Stomach smooth muscle (tissue), 2 donors: Measurements from ENCODE around the gene PJA1.

Source experiments
- H3K27ac ChIP-seq: one replicate; pipeline ENCODE4 v1.7.0; 2013; ENCODE audit warnings: mild to moderate bottlenecking, low read length, inconsistent platforms
- H3K27me3 ChIP-seq, 2 donors: one replicate each; pipeline ENCODE4 v1.7.0; 2013; ENCODE audit warnings: low read length in 2 of 2; ENCODE audit not compliant: insufficient read depth in 2 of 2, control insufficient read depth in 1 of 2
- H3K36me3 ChIP-seq, 2 donors: one replicate each; pipeline ENCODE4 v1.7.0; 2013; ENCODE audit warnings: low read length in 2 of 2; ENCODE audit not compliant: control insufficient read depth in 2 of 2, insufficient read depth in 2 of 2
- H3K4me1 ChIP-seq: one replicate; pipeline ENCODE4 v1.7.0; 2013; ENCODE audit warnings: low read length; ENCODE audit not compliant: control insufficient read depth, insufficient read depth
- H3K4me3 ChIP-seq, 2 donors: one replicate each; pipeline ENCODE4 v1.7.0; 2013; ENCODE audit warnings: low read length in 2 of 2
- H3K9ac ChIP-seq, 2 donors: one replicate each; pipeline ENCODE4 v1.7.0; 2013; ENCODE audit warnings: low read length in 2 of 2, mild to moderate bottlenecking in 1 of 2
- H3K9me3 ChIP-seq, 2 donors: one replicate each; pipeline ENCODE4 v1.7.0; 2013; ENCODE audit warnings: low read length in 2 of 2; ENCODE audit not compliant: control insufficient read depth in 2 of 2
- donor health status: healthy.
- donor health status: Pancreatic carcinoma.

PJA1 gene

DNA sequence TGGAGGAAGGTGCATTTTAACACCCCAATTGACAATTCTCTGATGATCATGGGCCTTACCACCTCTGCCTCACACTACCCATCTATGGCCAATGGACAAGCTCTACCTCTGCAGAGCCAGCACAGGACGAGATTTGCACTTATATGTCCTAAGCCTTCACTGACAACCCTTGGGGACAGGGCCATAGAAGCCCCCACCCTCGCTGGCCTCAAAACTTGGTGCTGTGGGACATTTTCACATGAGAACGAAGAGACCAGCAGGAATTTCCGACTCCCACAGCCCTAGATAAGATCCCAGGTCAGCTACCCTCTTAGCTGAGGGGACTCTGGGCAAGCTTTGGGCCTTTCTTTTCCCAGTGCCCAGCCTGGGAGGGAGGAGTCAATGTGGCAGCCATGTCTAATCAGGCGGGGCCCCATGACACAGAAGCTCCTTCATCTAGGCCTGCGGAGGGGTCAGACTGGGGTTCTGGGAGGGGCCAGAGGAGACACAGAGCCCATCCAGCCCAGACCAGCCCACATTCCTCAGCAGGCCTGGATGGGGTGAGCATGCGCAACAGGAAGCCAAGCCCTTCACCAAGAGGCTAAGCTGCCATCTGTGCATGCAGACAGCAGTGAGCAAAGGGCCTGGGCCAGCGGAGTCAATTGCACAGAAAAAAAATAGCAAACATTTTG, 12.1 kb downstream of the PJA1 start:
- Histone ChIP-seq H3K27ac (no peak overlapping the region), H3K36me3 (no peaks in the 10 kb centered on the region), H3K4me1 (peaks cover 6% of the 10 kb centered on the region), H3K27me3 (peaks cover 0 to 23% of the 10 kb centered on the region in 2 donors), H3K4me3 (no peak overlapping the region), H3K9ac (no peak overlapping the region), H3K9me3 (no peaks in the 10 kb centered on the region)

DNA sequence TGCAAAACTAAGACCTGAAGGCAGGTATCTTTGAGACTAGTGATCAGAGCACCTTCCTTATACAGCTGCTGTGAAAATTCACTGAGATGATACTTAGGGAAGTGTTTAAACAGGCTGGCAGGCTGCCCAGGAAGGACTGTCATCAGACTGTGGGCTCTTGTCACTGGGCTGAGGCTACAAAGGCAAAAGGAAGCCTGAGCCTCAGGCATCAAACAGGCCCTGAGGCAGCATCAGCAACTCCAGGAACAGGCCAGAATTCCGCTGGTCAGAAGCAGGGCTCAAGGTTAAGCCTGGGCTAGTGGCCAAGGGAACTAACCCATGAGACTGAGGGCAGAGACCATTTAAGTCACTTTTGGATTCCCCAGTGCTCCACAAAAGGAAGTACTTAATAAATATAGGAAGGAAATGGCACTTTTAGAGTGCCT, 12.8 kb downstream of the PJA1 start:
- H3K27ac ChIP-seq = no peak overlapping the region
- H3K9me3 ChIP-seq = no peaks in the 10 kb centered on the region
- no peaks in the 10 kb centered on the region for H3K36me3 ChIP-seq
- H3K4me3 ChIP-seq = no peak overlapping the region
- no peak overlapping the region for H3K9ac ChIP-seq
- H3K4me1 ChIP-seq = peaks cover 3% of the 10 kb centered on the region
- H3K27me3 ChIP-seq = peaks cover 0 to 23% of the 10 kb centered on the region in 2 donors

- no peaks in the 10 kb centered on the region for H3K36me3 ChIP-seq
- H3K27ac ChIP-seq = no peak overlapping the region
- peaks cover 0 to 26% of the 10 kb centered on the region in 2 donors for H3K27me3 ChIP-seq
- no peaks in the 10 kb centered on the region for H3K9me3 ChIP-seq
- peaks cover 3% of the 10 kb centered on the region for H3K4me1 ChIP-seq
- no peak overlapping the region for H3K4me3 ChIP-seq
- H3K9ac ChIP-seq = no peak overlapping the region
Observed at GRCh38 chrX:69151866-69152284, 13.4 kb downstream of the PJA1 start.

DNA sequence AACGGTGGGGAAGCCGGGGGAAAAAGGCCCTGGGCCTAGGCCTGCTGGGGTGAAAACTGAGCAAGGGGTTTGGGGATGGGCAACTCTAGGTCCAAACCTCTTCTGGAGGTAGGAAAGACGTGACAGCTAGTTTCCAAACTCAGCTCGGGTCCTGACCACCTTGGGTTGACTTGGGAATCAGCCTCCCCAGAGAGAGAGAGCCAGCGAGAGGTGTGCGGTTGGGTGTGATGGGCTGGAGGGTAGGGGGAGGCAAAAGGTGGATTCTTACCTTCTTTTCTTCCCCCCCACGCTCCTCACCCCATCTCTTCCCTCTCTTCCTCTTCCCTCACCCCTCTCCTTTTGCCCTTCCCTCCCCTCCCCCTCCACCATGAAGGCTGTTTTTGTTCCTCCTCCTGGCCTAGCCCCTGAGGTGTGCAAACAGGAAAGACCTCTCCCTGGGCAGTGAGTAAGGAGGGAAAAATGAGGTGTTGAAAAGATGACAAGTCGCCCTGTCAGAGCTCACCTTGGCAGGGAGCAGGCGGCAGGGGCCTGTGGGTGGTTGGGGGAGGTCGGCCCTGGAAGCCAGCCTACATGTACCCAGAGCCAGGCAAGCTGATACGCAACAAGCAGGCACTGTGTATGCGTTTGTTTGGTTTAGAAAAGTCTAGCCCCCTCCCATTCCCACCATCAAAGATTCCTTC, 14.8 kb downstream of the PJA1 start:
- no peak overlapping the region for H3K27ac ChIP-seq
- no peaks in the 10 kb centered on the region for H3K36me3 ChIP-seq
- no peaks in the 10 kb centered on the region for H3K9me3 ChIP-seq
- H3K4me3 ChIP-seq = no peak overlapping the region
- peaks cover 0 to 24% of the 10 kb centered on the region in 2 donors for H3K27me3 ChIP-seq
- H3K9ac ChIP-seq = no peak overlapping the region
- H3K4me1 ChIP-seq = peaks cover 3% of the 10 kb centered on the region

DNA sequence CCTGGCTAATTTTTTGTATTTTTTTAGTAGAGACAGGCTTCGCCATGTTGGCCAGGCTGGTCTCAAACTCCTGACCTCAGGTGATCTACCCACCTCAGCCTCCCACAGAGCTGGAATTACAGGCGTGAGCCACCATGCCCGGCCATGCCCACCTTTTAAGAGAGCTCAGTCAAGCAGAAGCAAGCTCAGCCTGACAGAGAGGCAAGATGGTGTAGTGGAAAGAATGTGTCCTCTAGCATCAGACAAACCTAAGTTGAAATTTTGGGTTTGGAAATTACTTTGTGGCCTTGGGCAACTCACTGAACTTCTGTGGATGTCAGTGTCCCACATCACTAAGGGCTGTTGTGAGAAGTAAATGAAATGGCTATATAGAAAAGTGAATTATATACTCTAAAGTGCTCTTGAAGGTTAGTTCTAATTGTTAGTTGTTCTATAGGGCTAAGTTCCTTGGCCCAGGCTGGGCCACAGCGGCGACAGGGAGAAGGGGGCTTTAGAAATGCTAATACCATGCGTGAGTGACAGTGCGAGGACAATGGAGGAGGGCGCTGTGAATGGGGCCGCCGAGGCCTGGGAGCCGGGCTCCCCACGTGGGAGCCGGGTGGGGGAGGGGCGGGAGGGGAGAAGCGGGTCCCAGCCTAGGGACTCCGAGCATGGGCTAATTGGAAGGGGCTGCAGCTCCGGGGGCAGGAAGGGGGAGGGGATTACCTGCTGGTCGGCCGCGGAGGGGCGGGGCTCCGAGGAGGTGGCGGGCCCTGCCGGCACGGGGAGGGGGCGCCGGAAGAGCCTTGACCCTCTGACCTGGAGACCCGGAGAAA, 15.6 kb downstream of the PJA1 start:
- no peaks in the 10 kb centered on the region for H3K9me3 ChIP-seq
- no peak overlapping the region for H3K9ac ChIP-seq
- H3K36me3 ChIP-seq = no peaks in the 10 kb centered on the region
- H3K27ac ChIP-seq = no peak overlapping the region
- H3K27me3 ChIP-seq = peaks cover 0 to 25% of the 10 kb centered on the region in 2 donors
- no peak overlapping the region for H3K4me3 ChIP-seq
- H3K4me1 ChIP-seq = peaks cover 3% of the 10 kb centered on the region

GRCh38 chrX:69148946-69149345, 16.3 kb downstream of the PJA1 start:
- H3K36me3 ChIP-seq = no peaks in the 10 kb centered on the region
- H3K4me1 ChIP-seq = peaks cover 3% of the 10 kb centered on the region
- H3K27me3 ChIP-seq = peaks cover 0 to 28% of the 10 kb centered on the region in 2 donors
- H3K9me3 ChIP-seq = no peaks in the 10 kb centered on the region
- H3K4me3 ChIP-seq = no peak overlapping the region
- H3K27ac ChIP-seq = no peak overlapping the region
- H3K9ac ChIP-seq = no peak overlapping the region

DNA sequence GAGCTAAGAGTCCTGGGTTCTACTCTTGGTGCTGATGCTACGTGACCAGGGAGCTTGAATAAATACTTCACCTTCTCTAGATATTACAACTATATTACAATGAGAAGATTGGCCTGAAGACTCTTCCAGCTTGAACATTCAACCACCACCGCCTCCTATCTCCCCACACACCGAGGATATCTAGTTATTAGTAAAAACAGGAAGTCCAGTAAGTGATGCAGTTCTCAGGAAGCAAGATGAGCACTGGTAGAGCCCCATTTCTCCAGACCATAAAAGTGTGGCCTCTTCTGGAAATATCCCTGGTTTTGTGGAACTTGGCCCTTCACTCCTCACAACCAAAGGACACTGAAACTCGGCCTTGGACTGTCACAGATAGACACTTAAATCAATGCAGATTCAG, 18.5 kb downstream of the PJA1 start:
- no peak overlapping the region for H3K27ac ChIP-seq
- H3K4me1 ChIP-seq = no peaks in the 10 kb centered on the region
- H3K27me3 ChIP-seq = peaks cover 0 to 28% of the 10 kb centered on the region in 2 donors
- H3K4me3 ChIP-seq = no peak overlapping the region
- no peak overlapping the region for H3K9ac ChIP-seq
- H3K36me3 ChIP-seq = no peaks in the 10 kb centered on the region
- H3K9me3 ChIP-seq = no peaks in the 10 kb centered on the region

GRCh38 chrX:69145714-69146113, 19.5 kb downstream of the PJA1 start:
- Histone ChIP-seq H3K9me3 (no peaks in the 10 kb centered on the region), H3K27ac (no peak overlapping the region), H3K4me3 (no peak overlapping the region), H3K4me1 (no peaks in the 10 kb centered on the region), H3K36me3 (no peaks in the 10 kb centered on the region), H3K9ac (no peak overlapping the region), H3K27me3 (peaks cover 0 to 25% of the 10 kb centered on the region in 2 donors)

GRCh38 chrX:69144838-69145680, 20.2 kb downstream of the PJA1 start:
- Histone ChIP-seq H3K4me3 (no peak overlapping the region), H3K4me1 (no peaks in the 10 kb centered on the region), H3K27ac (no peak overlapping the region), H3K27me3 (peaks cover 0 to 24% of the 10 kb centered on the region in 2 donors), H3K9me3 (no peaks in the 10 kb centered on the region), H3K9ac (no peak overlapping the region), H3K36me3 (no peaks in the 10 kb centered on the region)

DNA sequence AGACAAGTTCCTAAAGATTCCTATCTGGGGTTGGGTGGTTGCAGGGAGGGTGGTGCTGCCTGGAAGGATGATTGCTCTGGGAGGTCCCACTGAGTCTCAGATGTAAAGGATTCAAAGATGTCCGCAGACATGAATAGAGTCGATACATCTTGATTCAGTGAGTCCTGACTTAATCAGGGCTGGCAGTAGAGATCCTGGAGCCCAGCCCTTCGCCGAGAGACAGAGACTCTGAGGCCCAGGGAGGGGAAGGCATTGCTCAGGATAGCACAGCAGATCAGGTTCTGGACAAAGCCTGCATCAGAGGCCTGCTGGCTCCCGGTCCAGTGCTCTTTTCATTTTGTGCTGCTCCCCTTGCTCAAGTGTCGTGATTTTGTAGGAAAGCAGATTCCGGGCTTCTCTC, 21.7 kb downstream of the PJA1 start:
- Histone ChIP-seq H3K9ac (no peak overlapping the region), H3K27ac (no peak overlapping the region), H3K27me3 (peaks cover 0 to 23% of the 10 kb centered on the region in 2 donors), H3K9me3 (no peaks in the 10 kb centered on the region), H3K4me3 (no peak overlapping the region), H3K36me3 (no peaks in the 10 kb centered on the region), H3K4me1 (no peaks in the 10 kb centered on the region)
